B cell (primary cell): ENCODE measurements around the gene SLC37A1. TPM values are rescaled to one million over a fixed set of nuclear protein-coding genes. Genes with fewer than 3 reads are reported as not detected.

Source experiments
- ATAC-seq: fragments of 200-7000 bp; cut with Tn5 transposase; one replicate; pipeline ENCODE4 v1.10.0; 2021; ENCODE audit warnings: low read depth, mild to moderate bottlenecking, moderate number of reproducible peaks, moderate library complexity
- CTCF ChIA-PET: fragments of 350-600 bp; sonication (Branson Sonifier 250); formaldehyde crosslinking; loops from one replicate; lab custom pipeline; 2021; ENCODE audit warnings: antibody characterized with exemption, inconsistent platforms; lab: Charles Lee
- POLR2A ChIA-PET: fragments of 350-600 bp; sonication (Branson Sonifier 250); formaldehyde crosslinking; loops from one replicate; lab custom pipeline; 2021; ENCODE audit warnings: antibody characterized with exemption; lab: Charles Lee
- DNase-seq: peaks from one replicate; pipeline ENCODE4 v3.0.0; 2013
- H2AFZ ChIP-seq: 2 replicates; pipeline ENCODE4 v1.6.1; 2012; ENCODE audit warnings: mild to moderate bottlenecking, low read depth, low read length; ENCODE audit not compliant: insufficient read depth, poor library complexity, severe bottlenecking
- H3K27ac ChIP-seq, 2 donors: 1 replicate in 1 of 2; 2 replicates in 1 of 2; pipeline ENCODE4 v1.5.1; 2012 to 2013; ENCODE audit warnings: low read length in 2 of 2, mild to moderate bottlenecking in 2 of 2, moderate library complexity in 1 of 2
- H3K27me3 ChIP-seq, 4 experiments: fragments of 200-600 bp in 1 of 4; sonication (generic) in 1 of 4; replicated peaks in 1 of 4; 1 replicate in 2 of 4; 2 replicates in 2 of 4; pipeline versions ENCODE4 v1.6.1 to v1.7.0; 2013 to 2016; ENCODE audit warnings: low read length in 3 of 4, mild to moderate bottlenecking in 2 of 4, mixed read lengths in 1 of 4, moderate library complexity in 1 of 4; ENCODE audit not compliant: insufficient read depth in 4 of 4, control insufficient read depth in 3 of 4; ENCODE audit errors: control extremely low read depth in 1 of 4
- H3K36me3 ChIP-seq, 2 experiments: replicated peaks in 1 of 2; 1 replicate in 1 of 2; 2 replicates in 1 of 2; pipeline versions ENCODE4 v1.6.1 to v1.7.1; 2013; ENCODE audit warnings: low read length in 1 of 2; ENCODE audit not compliant: insufficient read depth in 2 of 2, control insufficient read depth in 1 of 2; ENCODE audit errors: control extremely low read depth in 1 of 2, extremely low read depth in 1 of 2
- H3K4me1 ChIP-seq, 2 donors: fragments of 200-600 bp in 1 of 2; sonication (generic) in 1 of 2; 1 replicate in 1 of 2; 2 replicates in 1 of 2; pipeline versions ENCODE4 v1.5.1 to v1.6.1; 2013 to 2017; ENCODE audit warnings: low read length in 2 of 2; ENCODE audit not compliant: control insufficient read depth in 2 of 2, insufficient read depth in 2 of 2
- H3K4me2 ChIP-seq: replicated peaks from 2 replicates; pipeline ENCODE3; 2012; ENCODE audit warnings: mild to moderate bottlenecking, low read depth, low read length; ENCODE audit not compliant: poor library complexity, severe bottlenecking
- H3K4me3 ChIP-seq, 5 experiments: fragments of 200-600 bp in 1 of 5; sonication (generic) in 1 of 5; 1 replicate in 3 of 5; 2 replicates in 2 of 5; pipeline versions ENCODE4 v1.5.1 to v1.7.0; 2011 to 2016; ENCODE audit warnings: low read length in 4 of 5, mild to moderate bottlenecking in 4 of 5, low read depth in 2 of 5, control low read depth in 1 of 5, moderate library complexity in 1 of 5; ENCODE audit not compliant: insufficient read depth in 1 of 5; ENCODE audit errors: control extremely low read depth in 1 of 5, extremely low read depth in 1 of 5
- H3K79me2 ChIP-seq: fragments of 200-600 bp; sonication (generic); one replicate; pipeline ENCODE4 v1.6.0; 2016; ENCODE audit warnings: low read length; ENCODE audit not compliant: control insufficient read depth, insufficient read depth
- H3K9ac ChIP-seq: fragments of 200-600 bp; sonication (generic); 2 replicates; pipeline ENCODE4 v1.6.1; 2017; ENCODE audit warnings: mild to moderate bottlenecking, low read length, moderate library complexity
- H3K9me3 ChIP-seq, 3 donors: one replicate each; pipeline versions ENCODE4 v1.6.1 to v1.7.1; 2013; ENCODE audit warnings: low read length in 2 of 3; ENCODE audit not compliant: control insufficient read depth in 2 of 3, insufficient read depth in 1 of 3; ENCODE audit errors: control extremely low read depth in 1 of 3
- H4K20me1 ChIP-seq: 2 replicates; pipeline ENCODE4 v1.6.0; 2012; ENCODE audit warnings: mild to moderate bottlenecking, low read length; ENCODE audit not compliant: insufficient read depth, control insufficient read depth, poor library complexity, severe bottlenecking
- H3K27ac Mint-ChIP-seq: one replicate; pipeline ENCODE4 v1.8.0; 2021; ENCODE audit warnings: mixed read lengths
- H3K27me3 Mint-ChIP-seq: one replicate; pipeline ENCODE4 v1.8.0; 2021; ENCODE audit warnings: mixed read lengths
- H3K4me1 Mint-ChIP-seq: one replicate; pipeline ENCODE4 v1.8.0; 2021; ENCODE audit warnings: mixed read lengths
- H3K4me3 Mint-ChIP-seq: one replicate; pipeline ENCODE4 v1.8.0; 2021; ENCODE audit warnings: mixed read lengths
- H3K9me3 Mint-ChIP-seq: one replicate; pipeline ENCODE4 v1.8.0; 2022; ENCODE audit warnings: mixed read lengths; ENCODE audit not compliant: insufficient read depth
- EZH2 ChIP-seq: IDR thresholded peaks from 2 replicates; pipeline ENCODE4 v1.6.1; 2012; ENCODE audit warnings: borderline replicate concordance, low read depth, mild to moderate bottlenecking, moderate library complexity, low read length; ENCODE audit not compliant: insufficient read depth, poor library complexity, severe bottlenecking
- WGBS: methylation state at CpG from one replicate; pipeline ENCODE4 v1.1.5; 2013; ENCODE audit warnings: missing lambda C conversion rate; ENCODE audit not compliant: insufficient coverage; 5-methylcytosine and 5-hydroxymethylcytosine counted together
- intact Hi-C: fragments of 100-400 bp; cut with micrococcal nuclease; formaldehyde crosslinking; loops from one replicate; pipeline ENCODE4 v1.10.0; 2022
- polyA plus RNA-seq: library from polyadenylated mRNA; depleted of rRNA; stranded (reverse); fragments of >200 nt; gene quantifications from 2 replicates; pipeline ENCODE4 v1.2.3, GENCODE V29; 2012
- total RNA-seq, 2 donors: library from RNA; stranded (reverse); fragments of 120-200 nt in 1 of 2; gene quantifications; 1 replicate in 1 of 2; 2 replicates in 1 of 2; pipeline versions ENCODE4 v1.2.3 to v1.2.4, GENCODE V29; 2013 to 2022
- TF ChIP-seq, protein P1 (sequence below): fragments of 200-600 bp; IDR thresholded peaks from one replicate; pipeline ENCODE4 v1.8.0; 2022; ENCODE audit warnings: antibody characterized with exemption, mild to moderate bottlenecking

The SLC37A1 gene
- total and polyA plus RNA-seq, 2 donors (not counting 1 experiment from before 2014, with no cell fraction given) = 38.1 to 60.2 TPM

DNA sequence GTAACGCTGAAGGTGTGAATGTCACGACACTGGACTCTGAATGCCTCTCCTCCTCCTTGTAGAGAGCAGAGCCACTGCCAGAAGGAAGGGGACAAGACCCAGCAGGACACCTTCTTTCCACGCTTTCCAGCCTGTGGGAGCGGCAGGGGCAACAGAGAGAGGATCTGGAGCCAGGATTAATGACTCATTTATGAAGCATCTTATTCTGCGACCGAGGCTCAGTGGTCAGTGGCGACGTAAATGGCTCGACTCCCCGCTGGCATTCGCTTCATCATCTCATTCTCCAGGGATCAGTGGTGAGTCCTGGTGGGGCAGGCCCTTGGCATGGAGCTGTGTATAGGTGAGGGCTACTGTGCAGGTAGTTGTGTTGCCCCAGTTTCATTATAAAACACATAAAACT, 4.6 kb downstream of the SLC37A1 start:
- ChIA-PET CTCF (no interaction called here), POLR2A (no interaction called here)
- Mint-ChIP-seq H3K4me3 (no peak overlapping the region), H3K9me3 (no peaks in the 10 kb centered on the region), H3K4me1 (peaks cover 58% of the 10 kb centered on the region), H3K27me3 (no peaks in the 10 kb centered on the region), H3K27ac (no peak overlapping the region)
- peaks cover 1 to 54% of the 10 kb centered on the region in 2 experiments for H3K36me3 ChIP-seq
- intact Hi-C loops = no loop called here
- H3K4me3 ChIP-seq = no peak overlapping the region
- H3K27me3 ChIP-seq = no peaks in the 10 kb centered on the region
- peaks cover 92% of the 10 kb centered on the region for H3K79me2 ChIP-seq
- no peaks in the 10 kb centered on the region for H3K9me3 ChIP-seq
- H3K4me1 ChIP-seq = peaks cover 15 to 26% of the 10 kb centered on the region in 2 donors
- H3K27ac ChIP-seq = no peak overlapping the region
- ATAC-seq (no peak), DNase-seq (no peak)
- 99% methylated on average over 11 of the region's 11 CpGs for WGBS
- TF ChIP-seq, protein P1, sequence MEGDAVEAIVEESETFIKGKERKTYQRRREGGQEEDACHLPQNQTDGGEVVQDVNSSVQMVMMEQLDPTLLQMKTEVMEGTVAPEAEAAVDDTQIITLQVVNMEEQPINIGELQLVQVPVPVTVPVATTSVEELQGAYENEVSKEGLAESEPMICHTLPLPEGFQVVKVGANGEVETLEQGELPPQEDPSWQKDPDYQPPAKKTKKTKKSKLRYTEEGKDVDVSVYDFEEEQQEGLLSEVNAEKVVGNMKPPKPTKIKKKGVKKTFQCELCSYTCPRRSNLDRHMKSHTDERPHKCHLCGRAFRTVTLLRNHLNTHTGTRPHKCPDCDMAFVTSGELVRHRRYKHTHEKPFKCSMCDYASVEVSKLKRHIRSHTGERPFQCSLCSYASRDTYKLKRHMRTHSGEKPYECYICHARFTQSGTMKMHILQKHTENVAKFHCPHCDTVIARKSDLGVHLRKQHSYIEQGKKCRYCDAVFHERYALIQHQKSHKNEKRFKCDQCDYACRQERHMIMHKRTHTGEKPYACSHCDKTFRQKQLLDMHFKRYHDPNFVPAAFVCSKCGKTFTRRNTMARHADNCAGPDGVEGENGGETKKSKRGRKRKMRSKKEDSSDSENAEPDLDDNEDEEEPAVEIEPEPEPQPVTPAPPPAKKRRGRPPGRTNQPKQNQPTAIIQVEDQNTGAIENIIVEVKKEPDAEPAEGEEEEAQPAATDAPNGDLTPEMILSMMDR = no peak
- no peak for TF ChIP-seq EZH2
- no peak overlapping the region for H2AFZ ChIP-seq
- H4K20me1 ChIP-seq = peaks cover 4% of the 10 kb centered on the region
- H3K9ac ChIP-seq = no peak overlapping the region
- no peak overlapping the region for H3K4me2 ChIP-seq

DNA sequence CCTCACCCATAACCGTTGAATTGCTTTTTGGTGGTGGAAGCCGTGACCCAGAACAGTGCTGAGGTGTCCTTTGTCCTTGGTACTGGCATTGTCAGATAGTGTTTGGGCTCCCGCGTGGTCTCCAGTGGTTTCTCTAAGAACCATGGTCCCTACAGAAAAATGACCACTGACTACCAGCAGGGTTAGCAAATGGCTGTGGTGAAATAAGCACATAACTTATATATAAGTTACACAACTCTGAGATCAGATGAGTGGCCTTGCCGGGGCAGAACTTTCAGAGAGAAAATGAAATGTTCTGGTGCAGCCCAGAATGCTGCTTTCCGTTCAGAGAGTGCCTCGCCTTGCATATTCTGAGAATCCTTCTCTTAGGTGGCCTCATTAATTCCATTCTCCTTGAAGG, 5.0 kb downstream of the SLC37A1 start:
- Histone ChIP-seq H3K27ac (no peak overlapping the region), H3K4me1 (peaks cover 19 to 28% of the 10 kb centered on the region in 2 donors), H2AFZ (no peak overlapping the region), H3K9ac (no peak overlapping the region), H3K4me3 (no peak overlapping the region), H3K36me3 (peaks cover 1 to 58% of the 10 kb centered on the region in 2 experiments), H3K27me3 (no peaks in the 10 kb centered on the region), H3K9me3 (no peaks in the 10 kb centered on the region), H3K79me2 (peaks cover 96% of the 10 kb centered on the region), H4K20me1 (peaks cover 4% of the 10 kb centered on the region), H3K4me2 (no peak overlapping the region)
- H3K27me3 Mint-ChIP-seq = no peaks in the 10 kb centered on the region
- TF ChIP-seq EZH2 = no peak
- TF ChIP-seq, protein P1 = no peak
- no peak overlapping the region for H3K27ac Mint-ChIP-seq
- WGBS = 100% methylated on average over 4 of the region's 7 CpGs
- DNase-seq (no peak), ATAC-seq (no peak)
- H3K9me3 Mint-ChIP-seq = no peaks in the 10 kb centered on the region
- intact Hi-C loops = no loop called here
- CTCF ChIA-PET = no interaction called here
- POLR2A ChIA-PET = no interaction called here
- H3K4me1 Mint-ChIP-seq = peaks cover 60% of the 10 kb centered on the region
- no peak overlapping the region for H3K4me3 Mint-ChIP-seq
